Measurements from ENCODE around the gene PPDPF.

- no peak for TF ChIP-seq CTCF (conservative IDR thresholded peaks at IDR 0.05 in 1 of 2, IDR thresholded peaks at IDR 0.05 in 1 of 2; ENCODE audit: extremely low read depth in 1 of 2, insufficient read depth in 1 of 2, low read depth in 1 of 2, low read length in 2 of 2)
- no peak for TF ChIP-seq EZH2 (IDR thresholded peaks at IDR 0.05; ENCODE audit: borderline replicate concordance, low read length)
Observed at GRCh38 chr20:63542696-63543095, 22.1 kb downstream of the PPDPF start.

Measured in mammary epithelial cell (primary cell).